ENCODE results near the gene TXLNG. TPM values are rescaled to one million over a fixed set of nuclear protein-coding genes. Genes with fewer than 3 reads are reported as not detected.

Gene TXLNG
- total and polyA plus RNA-seq, 12 donors: 3.6 to 6.8 (median 5.8) TPM

GRCh38 chrX:16770970-16771482, 15.2 kb upstream of the TXLNG start:
- H3K9me3 ChIP-seq: no peaks in the 10 kb centered on the region
- ATAC-seq: no peak
- no peaks in the 10 kb centered on the region for H3K36me3 ChIP-seq
- TF ChIP-seq CTCF (IDR thresholded peaks at IDR 0.05): no peak
- H3K27ac ChIP-seq: no peak overlapping the region
- peaks cover 0 to 21% (median 0%) of the 10 kb centered on the region in 7 donors for H3K27me3 ChIP-seq
- intact Hi-C loops (cut with DNase I): no loop called here
- no peak for DNase-seq
- no peak overlapping the region for H3K4me3 ChIP-seq
- WGBS, 2 donors: 88 to 92% methylated on average over 2 of the region's 2 CpGs
- no peaks in the 10 kb centered on the region for H3K4me1 ChIP-seq

GRCh38 chrX:16771483-16772398, 14.5 kb upstream of the TXLNG start:
- H3K9me3 ChIP-seq: no peaks in the 10 kb centered on the region
- H3K27ac ChIP-seq: no peak overlapping the region
- no peaks in the 10 kb centered on the region for H3K4me1 ChIP-seq
- H3K27me3 ChIP-seq: peaks cover 0 to 21% (median 0%) of the 10 kb centered on the region in 7 donors
- intact Hi-C loops (cut with DNase I): no loop called here
- H3K36me3 ChIP-seq: no peaks in the 10 kb centered on the region
- 61 to 64% methylated on average over 16 of the region's 16 CpGs for WGBS, 2 donors
- no peak for ATAC-seq
- no peak for TF ChIP-seq CTCF (IDR thresholded peaks at IDR 0.05)
- no peak for DNase-seq
- no peak overlapping the region for H3K4me3 ChIP-seq

- no peak for TF ChIP-seq CTCF (IDR thresholded peaks at IDR 0.05)
- 93 to 94% methylated on average over 6 of the region's 6 CpGs for WGBS, 2 donors
- no peaks in the 10 kb centered on the region for H3K4me1 ChIP-seq
- ATAC-seq (no peak), DNase-seq (no peak)
- H3K27ac ChIP-seq: no peak overlapping the region
- H3K4me3 ChIP-seq: no peak overlapping the region
- intact Hi-C loops (cut with DNase I): no loop called here
- H3K27me3 ChIP-seq: peaks cover 0 to 28% (median 0%) of the 10 kb centered on the region in 7 donors
- no peaks in the 10 kb centered on the region for H3K36me3 ChIP-seq
- H3K9me3 ChIP-seq: no peaks in the 10 kb centered on the region
These were observed 13.8 kb upstream of the TXLNG start for GRCh38 chrX:16772460-16772859.

- ATAC-seq: no peak
These were observed 11.5 kb upstream of the TXLNG start for GRCh38 chrX:16774746-16775145.

More at GRCh38 chrX:16774746-16775145, 11.5 kb upstream of the TXLNG start:
- H3K27ac ChIP-seq: no peak overlapping the region
- no peaks in the 10 kb centered on the region for H3K9me3 ChIP-seq
- DNase-seq: no peak
- H3K4me1 ChIP-seq: no peaks in the 10 kb centered on the region
- H3K36me3 ChIP-seq: no peaks in the 10 kb centered on the region
- no peak overlapping the region for H3K4me3 ChIP-seq
- 77 to 96% methylated on average over 2 of the region's 2 CpGs for WGBS, 2 donors
- intact Hi-C loops (cut with DNase I): no loop called here
- TF ChIP-seq CTCF (IDR thresholded peaks at IDR 0.05): no peak
- H3K27me3 ChIP-seq: peaks cover 0 to 18% (median 0%) of the 10 kb centered on the region in 7 donors
